ENCODE data around the gene PLXNC1. TPM values are rescaled to one million over a fixed set of nuclear protein-coding genes. Genes with fewer than 3 reads are reported as not detected.

The PLXNC1 gene
- polyA plus RNA-seq, 1 of the 3 experiments (the other 2 are of a cell fraction) = 0.23 TPM

- TF ChIP-seq EP300 (IDR thresholded peaks at IDR 0.05; ENCODE audit: borderline replicate concordance in 1 of 2, low read depth in 1 of 2, low read length in 1 of 2) (no peak), NRF1 (IDR thresholded peaks at IDR 0.05; ENCODE audit: low read depth, low read length) (no peak), FOXJ3 (CRISPR knock-in tag; IDR thresholded peaks at IDR 0.05) (no peak), RXRA (IDR thresholded peaks at IDR 0.05; ENCODE audit: borderline replicate concordance, low read depth) (no peak)
These were observed 34.8 kb downstream of the PLXNC1 start (continued) for GRCh38 chr12:94182986-94183707.

GRCh38 chr12:94183708-94184379 is 35.5 kb downstream of the PLXNC1 start:
- Histone ChIP-seq H3K4me1 (ENCODE audit: control insufficient read depth in 1 of 2, insufficient read depth in 2 of 2, low read depth in 1 of 2, low read length in 1 of 2) (peaks cover 6 to 10% of the 10 kb centered on the region in 2 experiments; a peak in 1 of 4 replicates), H3K9me3 (no peaks in the 10 kb centered on the region), H3K79me2 (ENCODE audit: insufficient read depth) (no peaks in the 10 kb centered on the region), H3K4me2 (no peak overlapping the region), H2AFZ (ENCODE audit: low read depth) (no peak overlapping the region), H4K20me1 (ENCODE audit: insufficient read depth) (no peaks in the 10 kb centered on the region), H3K27me3 (ENCODE audit: insufficient read depth) (no peaks in the 10 kb centered on the region), H3K36me3 (replicated peaks in 1 of 2; ENCODE audit: control insufficient read depth in 1 of 2, insufficient read depth in 2 of 2, low read length in 1 of 2) (no peaks in the 10 kb centered on the region), H3K9ac (no peak overlapping the region), H3F3A (replicated peaks; ENCODE audit: insufficient read depth) (no peaks in the 10 kb centered on the region), H3K9me2 (no peaks in the 10 kb centered on the region), H3K27ac (ENCODE audit: low read depth in 2 of 2, low read length in 1 of 2) (no peak overlapping the region), H3K4me3 (ENCODE audit: low read depth in 2 of 2, low read length in 1 of 2) (no peak overlapping the region)
- TF ChIP-seq ZBTB33 (IDR thresholded peaks at IDR 0.05; ENCODE audit: borderline replicate concordance, low read depth) (no peak), EP300 (IDR thresholded peaks at IDR 0.05; ENCODE audit: borderline replicate concordance in 1 of 2, low read depth in 1 of 2, low read length in 1 of 2) (no peak), FOSL2 (IDR thresholded peaks at IDR 0.05; ENCODE audit: borderline replicate concordance, low read depth) (no peak), NFIC (IDR thresholded peaks at IDR 0.05; ENCODE audit: borderline replicate concordance) (no peak), MAX (IDR thresholded peaks at IDR 0.05; ENCODE audit: low read depth) (no peak), RCOR1 (IDR thresholded peaks at IDR 0.05; ENCODE audit: low read length) (no peak), PBX3 (IDR thresholded peaks at IDR 0.05) (no peak), YY1 (IDR thresholded peaks at IDR 0.05; ENCODE audit: low read depth) (no peak), USF1 (IDR thresholded peaks at IDR 0.05; ENCODE audit: borderline replicate concordance, low read depth) (no peak), TCF12 (IDR thresholded peaks at IDR 0.05) (no peak), TAF1 (IDR thresholded peaks at IDR 0.05; ENCODE audit: borderline replicate concordance, low read depth, low read length) (no peak), CHD2 (IDR thresholded peaks at IDR 0.05; ENCODE audit: low read length, partially characterized antibody) (no peak), SMC3 (IDR thresholded peaks at IDR 0.05; ENCODE audit: low read depth, low read length) (no peak)
- POLR2A ChIA-PET = no interaction called here
- WGBS (ENCODE audit: low lambda C conversion rate) = 67% methylated on average over 9 of the region's 9 CpGs
- CTCF ChIA-PET = interaction anchor here (1.0 to 1.4 kb wide), 2 partner anchors 31 to 250 kb away, joined by 3 read pairs; no protein-coding TSS in a partner anchor
- DNase-seq = no peak

All from SK-N-SH (cell line).